ENCODE data around the gene NREP. TPM values are rescaled to one million over a fixed set of nuclear protein-coding genes. Genes with fewer than 3 reads are reported as not detected.

The NREP gene
- total and polyA plus RNA-seq, 4 donors, result 3.0 to 82.7 (median 9.8) TPM

- TF ChIP-seq ATF3 (IDR thresholded peaks at IDR 0.05), result no peak
- no peak for TF ChIP-seq NR2F2 (IDR thresholded peaks at IDR 0.05)
- no peak for TF ChIP-seq RAD21 (IDR thresholded peaks at IDR 0.05)
- TF ChIP-seq MAX (IDR thresholded peaks at IDR 0.05), result no peak
- TF ChIP-seq CTCF (IDR thresholded peaks at IDR 0.05; ENCODE audit: low read depth, low read length, missing input control), result no peak
- no peak for TF ChIP-seq FOXA1 (IDR thresholded peaks at IDR 0.05)
- TF ChIP-seq TAF1 (conservative IDR thresholded peaks at IDR 0.05), result no peak
Observed at GRCh38 chr5:111744455-111744854, 12.5 kb downstream of the NREP start (continued).

- TF ChIP-seq HNF4A (conservative IDR thresholded peaks at IDR 0.05) (no peak), RXRA (IDR thresholded peaks at IDR 0.05) (no peak), RAD21 (IDR thresholded peaks at IDR 0.05) (peak in 1 of 2 donors; percentile 8)
- H3K4me1 ChIP-seq (ENCODE audit: control insufficient read depth in 4 of 4, insufficient read depth in 4 of 4, low read length in 3 of 4), result peaks cover 4 to 63% (median 42%) of the 10 kb centered on the region in 4 donors
- H3K9me3 ChIP-seq (ENCODE audit: control insufficient read depth in 4 of 4, low read length in 3 of 4), result no peaks in the 10 kb centered on the region
- peaks cover 0 to 4% (median 0%) of the 10 kb centered on the region in 4 donors for H3K36me3 ChIP-seq (ENCODE audit: control insufficient read depth in 4 of 4, insufficient read depth in 3 of 4, low read depth in 1 of 4, low read length in 3 of 4)
- H3K27ac ChIP-seq (ENCODE audit: low read depth in 1 of 2, low read length in 2 of 2), result no peak overlapping the region
- H3K4me3 ChIP-seq (ENCODE audit: low read depth in 1 of 3, low read length in 3 of 3), result no peak overlapping the region
- H3K27me3 ChIP-seq (ENCODE audit: control insufficient read depth in 4 of 4, insufficient read depth in 4 of 4, low read length in 3 of 4), result no peaks in the 10 kb centered on the region
- no peak for DNase-seq (ENCODE audit: low spot score)
- WGBS, result 57% methylated on average over 2 of the region's 2 CpGs
- no peak overlapping the region for H3K9ac ChIP-seq (ENCODE audit: low read depth in 1 of 2, low read length in 2 of 2)
Observed at GRCh38 chr5:111743988-111744387, 13.0 kb downstream of the NREP start.

GRCh38 chr5:111743512-111743911, 13.5 kb downstream of the NREP start:
- H3K9me3 ChIP-seq (ENCODE audit: control insufficient read depth in 4 of 4, low read length in 3 of 4), result no peaks in the 10 kb centered on the region
- no peak for TF ChIP-seq YY1 (IDR thresholded peaks at IDR 0.05)
- H3K27me3 ChIP-seq (ENCODE audit: control insufficient read depth in 4 of 4, insufficient read depth in 4 of 4, low read length in 3 of 4), result no peaks in the 10 kb centered on the region
- H3K4me3 ChIP-seq (ENCODE audit: low read depth in 1 of 3, low read length in 3 of 3), result no peak overlapping the region
- 67% methylated on average over 2 of the region's 2 CpGs for WGBS
- H3K4me1 ChIP-seq (ENCODE audit: control insufficient read depth in 4 of 4, insufficient read depth in 4 of 4, low read length in 3 of 4), result peaks cover 4 to 67% (median 45%) of the 10 kb centered on the region in 4 donors
- no peak overlapping the region for H3K27ac ChIP-seq (ENCODE audit: low read depth in 1 of 2, low read length in 2 of 2)
- H3K9ac ChIP-seq (ENCODE audit: low read depth in 1 of 2, low read length in 2 of 2), result no peak overlapping the region
- no peak for DNase-seq (ENCODE audit: low spot score)
- peaks cover 0 to 4% (median 0%) of the 10 kb centered on the region in 4 donors for H3K36me3 ChIP-seq (ENCODE audit: control insufficient read depth in 4 of 4, insufficient read depth in 3 of 4, low read depth in 1 of 4, low read length in 3 of 4)

GRCh38 chr5:111742177-111742994, 14.6 kb downstream of the NREP start:
- no peaks in the 10 kb centered on the region for H3K9me3 ChIP-seq (ENCODE audit: control insufficient read depth in 4 of 4, low read length in 3 of 4)
- no peak for DNase-seq (ENCODE audit: low spot score)
- H3K27ac ChIP-seq (ENCODE audit: low read depth in 1 of 2, low read length in 2 of 2), result peak overlapping the region; percentile 69 to 82
- 19% methylated on average over 10 of the region's 10 CpGs for WGBS
- no peaks in the 10 kb centered on the region for H3K27me3 ChIP-seq (ENCODE audit: control insufficient read depth in 4 of 4, insufficient read depth in 4 of 4, low read length in 3 of 4)
- H3K4me1 ChIP-seq (ENCODE audit: control insufficient read depth in 4 of 4, insufficient read depth in 4 of 4, low read length in 3 of 4), result peaks cover 6 to 77% (median 53%) of the 10 kb centered on the region in 4 donors
- H3K4me3 ChIP-seq (ENCODE audit: low read depth in 1 of 3, low read length in 3 of 3), result peak overlapping the region in 1 of 3 donors; percentile 31
- H3K36me3 ChIP-seq (ENCODE audit: control insufficient read depth in 4 of 4, insufficient read depth in 3 of 4, low read depth in 1 of 4, low read length in 3 of 4), result peaks cover 0 to 4% (median 0%) of the 10 kb centered on the region in 4 donors
- peak overlapping the region; percentile 36 to 44 for H3K9ac ChIP-seq (ENCODE audit: low read depth in 1 of 2, low read length in 2 of 2)
- TF ChIP-seq TAF1 (conservative IDR thresholded peaks at IDR 0.05), result no peak
- peak; percentile 80 for TF ChIP-seq YY1 (IDR thresholded peaks at IDR 0.05)
- TF ChIP-seq REST (IDR thresholded peaks at IDR 0.05), result peak; percentile 47
- TF ChIP-seq HNF4A (conservative IDR thresholded peaks at IDR 0.05), result peak; percentile 90 to 91
- no peak for TF ChIP-seq EGR1 (IDR thresholded peaks at IDR 0.05; ENCODE audit: low read depth in 2 of 2)
- TF ChIP-seq JUND (IDR thresholded peaks at IDR 0.05), result peak; percentile 64 to 67
- peak; percentile 35 for TF ChIP-seq FOXA2 (IDR thresholded peaks at IDR 0.05)
- peak; percentile 68 for TF ChIP-seq MAX (IDR thresholded peaks at IDR 0.05)
- TF ChIP-seq FOXA1 (IDR thresholded peaks at IDR 0.05), result no peak
- TF ChIP-seq CTCF (IDR thresholded peaks at IDR 0.05; ENCODE audit: low read depth, low read length, missing input control), result no peak
- TF ChIP-seq RXRA (IDR thresholded peaks at IDR 0.05), result peak; percentile 88 to 90

Measured in liver (tissue), 9 donors.